NCI-H146 (cell line): Measurements from ENCODE around the gene RB1.
A peak's percentile ranks its signal among the peaks of the same experiment; 100 is the strongest.

Experiments
- DNase-seq: peaks from one replicate; lab custom pipeline; 2025; lab: John Stamatoyannopoulos, UW

RB1 gene

GRCh38 chr13:48496271-48497161 is 193.0 kb downstream of the RB1 start:
- DNase-seq, result peak; percentile 48

GRCh38 chr13:48497669-48498068 is 194.1 kb downstream of the RB1 start:
- DNase-seq, result no peak

DNA sequence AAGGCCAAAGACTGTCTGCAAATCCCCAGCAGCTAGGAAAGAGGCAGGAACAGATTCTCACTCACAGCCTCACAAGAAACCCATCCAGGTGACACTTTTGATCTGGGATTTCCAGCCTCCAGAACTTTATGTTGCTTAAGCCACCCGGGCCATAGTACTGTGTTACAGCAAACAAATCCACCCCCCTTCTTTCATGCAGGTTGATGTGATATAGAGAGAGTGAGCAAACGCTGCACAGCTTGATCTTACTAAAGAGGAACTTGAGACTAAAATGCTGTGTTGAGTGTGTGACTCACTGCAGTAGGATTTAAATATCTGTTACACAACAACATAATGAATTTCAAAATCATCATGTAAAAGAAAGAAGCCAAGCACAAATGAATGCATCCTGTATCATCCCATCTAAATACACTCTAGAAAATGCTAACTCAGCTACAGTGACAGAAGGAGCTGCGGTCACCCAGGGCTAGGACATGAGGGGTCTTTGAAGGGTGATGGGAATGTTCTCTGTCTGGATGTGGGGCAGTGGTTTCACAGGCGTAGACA is 197.2 kb downstream of the RB1 start:
- peak; percentile 4 for DNase-seq

GRCh38 chr13:48501705-48502104 is 198.2 kb downstream of the RB1 start:
- DNase-seq, result no peak

DNA sequence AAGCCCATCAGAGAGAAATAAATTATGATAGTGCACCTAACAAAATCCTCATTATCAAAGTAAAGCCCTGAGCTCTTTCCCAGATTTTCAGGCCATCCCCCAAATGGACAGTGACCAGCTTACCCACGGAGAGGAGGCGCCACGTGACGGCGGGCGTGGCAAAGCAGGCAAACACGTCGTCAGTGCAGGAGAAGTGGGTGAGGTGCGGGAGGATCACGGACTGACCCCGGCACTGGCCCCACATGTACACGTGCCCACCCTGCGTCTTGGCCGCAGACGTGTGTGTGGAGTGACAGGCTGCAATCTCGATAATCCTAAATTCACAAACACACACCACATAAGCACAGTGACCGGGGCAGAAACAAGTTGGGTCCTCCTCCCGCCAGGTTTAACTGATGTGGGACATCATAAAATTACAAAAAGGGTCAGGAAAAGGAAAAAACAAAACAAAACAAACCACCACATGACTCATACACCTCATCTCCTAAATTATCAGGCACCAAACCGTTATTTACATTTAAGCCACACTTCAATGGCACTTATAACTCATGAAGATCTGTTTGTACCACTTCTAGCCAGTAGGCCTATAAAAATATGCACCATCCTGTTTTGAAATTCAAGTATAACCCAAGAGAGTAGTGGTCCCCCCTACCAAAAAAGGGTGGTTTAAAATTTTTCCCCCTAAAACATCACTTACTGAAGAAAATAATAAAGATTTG is 199.2 kb downstream of the RB1 start:
- DNase-seq, result no peak

DNA sequence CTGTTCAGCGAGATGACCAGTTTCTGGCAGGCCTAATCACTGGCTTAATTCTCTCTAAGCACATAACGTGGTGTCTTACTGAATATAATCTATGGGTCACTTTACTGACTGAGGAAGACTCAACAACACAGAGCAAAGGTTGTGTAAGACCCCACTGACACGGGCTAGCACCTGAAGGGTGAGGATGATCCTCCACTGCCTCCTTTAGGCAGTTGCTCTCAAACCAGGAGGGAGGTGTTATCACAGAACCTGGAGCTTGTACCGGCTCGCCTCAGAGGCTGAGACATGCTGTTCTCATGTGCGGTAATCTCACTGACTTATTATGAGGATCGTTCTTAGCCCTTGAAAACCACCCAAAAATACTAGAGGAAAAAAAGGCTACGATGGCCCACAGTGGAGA is 201.1 kb downstream of the RB1 start:
- no peak for DNase-seq

DNA sequence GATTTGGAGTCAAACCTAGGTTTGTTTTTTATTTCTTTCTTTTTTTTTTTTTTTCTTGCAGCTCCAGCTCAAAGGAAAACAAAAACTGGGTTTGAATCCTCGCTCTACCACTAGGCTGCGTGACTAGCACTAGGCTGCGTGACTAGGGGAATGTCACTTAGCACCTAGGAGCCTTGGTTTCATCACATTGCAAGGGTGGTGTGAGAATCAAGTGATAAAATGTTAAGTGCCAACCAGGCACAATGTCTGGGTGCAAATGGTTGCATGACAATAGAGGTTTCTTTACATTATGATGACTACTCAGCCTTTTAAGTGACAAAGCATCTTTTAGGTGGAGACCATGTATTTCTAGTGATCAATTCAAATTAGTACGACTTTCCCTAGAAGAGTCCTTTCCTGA is 201.5 kb downstream of the RB1 start:
- no peak for DNase-seq

DNA sequence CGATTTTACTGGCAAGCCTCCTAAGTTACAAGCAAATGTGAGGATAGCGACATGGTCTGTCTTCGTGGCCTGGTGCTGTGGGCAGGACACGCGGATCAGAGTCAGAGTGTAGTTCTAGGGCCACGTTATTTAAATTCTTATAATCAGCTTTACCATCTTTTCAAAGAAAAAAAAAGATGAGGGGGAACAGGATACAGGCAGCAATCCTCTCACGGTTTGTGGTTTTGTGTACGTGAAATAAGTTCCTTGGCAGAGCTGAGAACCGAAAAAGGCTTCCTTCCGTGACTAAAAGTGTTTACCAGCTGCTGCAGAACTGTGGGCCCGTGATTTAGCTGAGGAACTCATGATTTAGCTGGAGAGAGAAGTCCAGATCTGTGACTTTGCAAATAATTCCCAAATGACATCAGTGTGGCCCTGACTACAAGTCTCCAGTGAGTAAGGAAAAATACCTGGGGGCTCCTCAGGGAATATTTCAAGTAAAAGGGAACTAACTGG is 202.1 kb downstream of the RB1 start:
- DNase-seq, result no peak

GRCh38 chr13:48506092-48506701 is 202.6 kb downstream of the RB1 start:
- peak; percentile 89 for DNase-seq

- peak; percentile 39 for DNase-seq
These were observed 203.5 kb downstream of the RB1 start for GRCh38 chr13:48507021-48507420.

DNA sequence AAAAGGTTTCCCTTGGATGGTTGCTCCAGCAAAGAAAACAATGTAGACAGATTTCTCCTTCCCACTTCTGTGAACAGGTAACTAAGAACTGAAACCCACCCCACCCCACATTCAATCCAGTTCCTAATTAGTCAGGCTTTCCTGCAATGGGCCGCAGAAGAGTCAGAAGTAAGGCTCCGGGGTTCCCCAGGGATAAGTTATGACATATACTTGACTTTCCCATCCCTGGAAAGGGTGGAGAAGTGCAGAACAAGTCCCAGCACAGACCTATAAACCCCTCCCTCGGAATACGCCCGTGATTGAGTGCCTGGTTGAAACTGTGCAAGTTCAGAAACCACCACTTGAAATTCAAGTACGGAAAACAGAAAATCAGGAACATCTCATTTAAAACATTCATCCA is 204.5 kb downstream of the RB1 start:
- no peak for DNase-seq

DNA sequence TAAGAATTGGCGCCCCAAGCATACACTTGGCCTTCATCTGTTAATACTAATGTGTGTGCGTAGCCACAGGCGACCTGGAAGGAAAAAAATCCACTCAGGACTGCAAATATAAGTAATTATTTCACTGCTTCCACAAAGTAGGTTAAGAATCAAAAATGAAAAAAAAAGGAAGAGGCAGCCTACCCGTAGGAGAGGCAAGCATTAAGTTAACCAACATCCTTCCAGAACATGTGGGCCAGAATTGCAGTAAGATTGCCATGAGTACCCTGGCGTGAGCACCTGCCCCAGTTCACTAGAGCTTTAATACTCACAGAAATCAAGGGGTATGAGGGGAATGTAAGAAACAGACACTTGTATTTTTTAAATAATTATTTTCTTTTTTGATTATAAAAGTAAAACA is 207.1 kb downstream of the RB1 start:
- no peak for DNase-seq

- DNase-seq, result no peak
These were observed 208.2 kb downstream of the RB1 start for GRCh38 chr13:48511621-48512230.

DNA sequence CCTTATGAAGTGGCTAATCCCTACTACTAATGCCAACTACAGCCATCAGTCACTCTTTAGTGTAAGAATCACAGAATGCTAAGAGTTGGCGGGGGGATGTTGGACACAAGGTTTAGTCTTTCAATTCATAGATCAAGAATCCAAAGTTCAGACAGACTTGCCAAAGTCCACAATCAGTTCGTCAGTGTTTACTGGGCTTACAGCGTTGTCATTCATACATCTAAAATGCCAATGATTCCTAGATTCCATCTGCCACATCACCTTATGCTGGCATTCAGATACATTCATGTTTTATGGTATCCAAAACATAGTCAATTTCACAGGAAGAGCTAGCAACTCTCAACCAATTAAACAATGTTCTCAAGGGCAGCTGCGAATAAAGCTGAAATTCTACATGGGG is 211.2 kb downstream of the RB1 start:
- DNase-seq, result no peak

- no peak for DNase-seq
These were observed 212.2 kb downstream of the RB1 start for GRCh38 chr13:48515732-48516131.

DNA sequence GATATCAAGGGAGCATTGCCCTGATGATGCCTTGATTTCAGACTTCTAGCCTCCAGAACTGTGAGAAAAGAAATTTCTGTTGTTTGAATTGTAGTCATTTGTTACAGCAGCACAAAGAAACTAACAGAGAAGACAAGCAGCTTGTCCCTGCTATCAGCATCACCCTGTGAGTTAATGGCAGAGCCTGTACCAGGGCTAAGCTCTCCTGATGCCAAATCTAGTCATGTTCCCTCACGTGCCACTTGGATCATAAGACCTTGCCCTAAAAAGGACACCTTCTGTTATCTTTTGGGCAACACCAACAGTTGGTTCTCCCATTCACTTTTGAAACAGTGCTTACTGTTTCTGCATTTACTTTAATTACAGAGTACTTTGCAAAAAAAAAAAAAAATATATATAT is 214.5 kb downstream of the RB1 start:
- no peak for DNase-seq

GRCh38 chr13:48526286-48526685 is 222.7 kb downstream of the RB1 start:
- DNase-seq, result no peak

DNA sequence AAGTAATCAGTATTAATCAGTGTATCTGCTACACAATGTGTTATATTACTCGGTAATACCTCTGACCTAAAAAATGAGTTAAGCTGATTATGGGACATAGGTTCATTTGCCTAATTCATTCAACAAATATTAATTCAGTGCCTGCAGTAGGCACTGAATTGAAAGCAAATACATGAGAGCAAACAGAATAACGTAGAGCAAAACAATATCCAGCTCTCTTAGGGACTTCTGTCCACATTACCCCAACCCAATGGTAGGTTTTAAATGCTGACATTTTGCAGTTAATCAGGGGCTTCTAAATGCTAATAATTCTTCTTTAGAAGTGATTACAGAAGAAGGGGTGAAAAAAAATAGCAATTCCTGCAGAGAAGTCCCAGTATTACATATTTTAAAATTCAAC is 224.4 kb downstream of the RB1 start:
- no peak for DNase-seq

DNA sequence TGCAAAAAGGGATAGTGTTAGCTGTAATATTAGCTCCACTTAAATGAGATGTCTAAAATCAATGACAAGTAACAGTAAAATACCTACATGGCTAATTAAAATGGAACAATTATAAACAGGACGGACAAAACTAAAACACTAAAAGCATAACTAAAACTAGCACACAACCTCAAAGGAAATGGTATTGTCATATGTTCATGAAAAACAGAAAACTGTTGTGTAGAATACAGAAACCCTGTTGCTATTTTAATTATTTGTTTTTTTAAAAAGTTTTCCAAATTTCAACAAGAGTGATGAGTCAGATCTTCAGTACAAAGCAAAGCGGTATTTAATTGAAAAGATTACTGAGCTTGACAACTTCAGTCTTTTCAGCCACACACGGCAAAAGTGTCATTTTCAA is 225.2 kb downstream of the RB1 start:
- DNase-seq, result no peak

DNA sequence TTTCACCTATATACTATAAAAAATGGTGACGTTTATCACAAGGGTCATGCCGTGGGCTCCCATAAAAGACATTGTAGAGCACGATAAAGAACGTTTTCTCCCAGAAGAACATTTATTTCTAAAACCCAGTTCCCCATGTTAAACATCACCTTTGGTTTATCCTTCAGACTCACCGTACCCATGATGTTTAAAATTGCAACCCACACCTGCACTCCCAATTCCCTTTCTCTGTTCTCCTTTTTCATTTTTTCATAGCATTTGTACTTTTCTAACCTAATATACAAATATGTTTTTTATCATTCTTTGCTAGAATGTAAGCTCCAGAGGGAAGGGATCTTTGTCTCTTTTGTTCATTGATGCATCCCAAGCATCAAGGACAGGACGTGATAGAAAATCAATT is 227.3 kb downstream of the RB1 start:
- no peak for DNase-seq
